Liver (tissue), 9 donors: ENCODE measurements around the gene PARD3. TPM values are rescaled to one million over a fixed set of nuclear protein-coding genes. Genes with fewer than 3 reads are reported as not detected.
A peak's percentile ranks its signal among the peaks of the same experiment; 100 is the strongest.

Source experiments
- DNase-seq: peaks from one replicate; pipeline ENCODE4 v3.0.0-alpha.2; 2017; ENCODE audit warnings: low spot score
- H3K27ac ChIP-seq, 2 donors: one replicate each; pipeline ENCODE4 v1.7.0; 2013; ENCODE audit warnings: inconsistent platforms in 2 of 2, low read length in 2 of 2, control low read depth in 1 of 2, low read depth in 1 of 2, mild to moderate bottlenecking in 1 of 2
- H3K27me3 ChIP-seq, 4 donors: one replicate each; pipeline versions ENCODE4 v1.6.1 to v1.7.0; 2013; ENCODE audit warnings: low read length in 3 of 4, inconsistent platforms in 1 of 4, mild to moderate bottlenecking in 1 of 4, moderate library complexity in 1 of 4; ENCODE audit not compliant: control insufficient read depth in 4 of 4, insufficient read depth in 4 of 4
- H3K36me3 ChIP-seq, 4 donors: one replicate each; pipeline versions ENCODE4 v1.6.1 to v1.7.0; 2013; ENCODE audit warnings: low read length in 3 of 4, mild to moderate bottlenecking in 3 of 4, low read depth in 1 of 4, moderate library complexity in 1 of 4; ENCODE audit not compliant: control insufficient read depth in 4 of 4, insufficient read depth in 3 of 4
- H3K4me1 ChIP-seq, 4 donors: one replicate each; pipeline versions ENCODE4 v1.6.1 to v1.7.0; 2013; ENCODE audit warnings: low read length in 3 of 4, mild to moderate bottlenecking in 3 of 4, moderate library complexity in 1 of 4; ENCODE audit not compliant: control insufficient read depth in 4 of 4, insufficient read depth in 4 of 4
- H3K4me3 ChIP-seq, 3 donors: one replicate each; pipeline versions ENCODE4 v1.6.1 to v1.7.0; 2013; ENCODE audit warnings: low read length in 3 of 3, control low read depth in 1 of 3, low read depth in 1 of 3, mild to moderate bottlenecking in 1 of 3
- H3K9ac ChIP-seq, 2 donors: one replicate each; pipeline ENCODE4 v1.7.0; 2013; ENCODE audit warnings: low read length in 2 of 2, mild to moderate bottlenecking in 2 of 2, moderate library complexity in 2 of 2, control low read depth in 1 of 2, low read depth in 1 of 2
- H3K9me3 ChIP-seq, 4 donors: one replicate each; pipeline versions ENCODE4 v1.6.1 to v1.7.0; 2013; ENCODE audit warnings: low read length in 3 of 4; ENCODE audit not compliant: control insufficient read depth in 4 of 4
- EGR1 ChIP-seq, 2 donors: IDR thresholded peaks; 2 replicates each; pipeline ENCODE4 v1.6.1; 2016 to 2018; ENCODE audit warnings: antibody characterized with exemption in 2 of 2, low read depth in 2 of 2
- FOXA1 ChIP-seq: IDR thresholded peaks from 2 replicates; pipeline ENCODE4 v1.6.1; 2016; ENCODE audit warnings: antibody characterized with exemption
- FOXA2 ChIP-seq: IDR thresholded peaks from 2 replicates; pipeline ENCODE4 v1.6.1; 2016; ENCODE audit warnings: antibody characterized with exemption
- GABPA ChIP-seq, 2 donors: IDR thresholded peaks in 1 of 2; conservative IDR thresholded peaks in 1 of 2; 2 replicates each; pipeline ENCODE4 v1.6.1; 2016; ENCODE audit warnings: antibody characterized with exemption in 2 of 2, mild to moderate bottlenecking in 1 of 2, moderate library complexity in 1 of 2
- HNF4A ChIP-seq, 2 donors: conservative IDR thresholded peaks; 2 replicates each; pipeline ENCODE4 v1.6.1; 2016; ENCODE audit warnings: antibody characterized with exemption in 2 of 2, mild to moderate bottlenecking in 2 of 2
- HNF4G ChIP-seq: IDR thresholded peaks from 2 replicates; pipeline ENCODE4 v1.6.1; 2016; ENCODE audit warnings: antibody characterized with exemption
- NR2F2 ChIP-seq: IDR thresholded peaks from 2 replicates; pipeline ENCODE4 v1.6.1; 2016; ENCODE audit warnings: antibody characterized with exemption
- RAD21 ChIP-seq, 2 donors: IDR thresholded peaks; 2 replicates each; pipeline ENCODE4 v1.6.1; 2016; ENCODE audit warnings: antibody characterized with exemption in 2 of 2, mild to moderate bottlenecking in 2 of 2
- RXRA ChIP-seq, 2 donors: IDR thresholded peaks; 2 replicates each; pipeline ENCODE4 v1.6.1; 2017 to 2018; ENCODE audit warnings: antibody characterized with exemption in 2 of 2, mild to moderate bottlenecking in 1 of 2
- TAF1 ChIP-seq: conservative IDR thresholded peaks from 2 replicates; pipeline ENCODE4 v1.6.1; 2016; ENCODE audit warnings: antibody characterized with exemption, mild to moderate bottlenecking
- YY1 ChIP-seq: IDR thresholded peaks from 2 replicates; pipeline ENCODE4 v1.6.1; 2016; ENCODE audit warnings: antibody characterized with exemption, mild to moderate bottlenecking
- WGBS: extraction: QIAGEN DNeasy Blood & Tissue Kit; methylation state at CpG from one replicate; pipeline ENCODE4 v1.1.7; 2013; 5-methylcytosine and 5-hydroxymethylcytosine counted together
- polyA plus RNA-seq, 2 donors: library from polyadenylated mRNA; stranded (reverse) in 1 of 2; unstranded in 1 of 2; fragments of 200-250 nt in 1 of 2; fragments of >200 nt in 1 of 2; fragmentation: Nextera tagmentation in 1 of 2; extraction: Ambion mirVana in 1 of 2; gene quantifications; one replicate each; pipeline versions ENCODE4 v1.2.1 to v1.2.3, GENCODE V29; 2013 to 2015
- total RNA-seq, 2 donors: library from RNA; depleted of rRNA; stranded (reverse); fragments of >200 nt; gene quantifications; one replicate each; pipeline ENCODE4 v1.2.3, GENCODE V29; 2014
- TF ChIP-seq, protein P1 (sequence below): IDR thresholded peaks from 2 replicates; pipeline ENCODE4 v1.6.1; 2016; ENCODE audit warnings: antibody characterized with exemption
- TF ChIP-seq, protein P2 (sequence below): IDR thresholded peaks from 2 replicates; pipeline ENCODE4 v1.6.1; 2016; ENCODE audit warnings: antibody characterized with exemption
- TF ChIP-seq, protein P3 (sequence below): fragments of 150-350 bp; IDR thresholded peaks from 2 replicates; pipeline ENCODE4 v1.5.1; 2017; ENCODE audit warnings: improper control_type of control experiment, low read depth, low read length; ENCODE audit not compliant: missing input control
- donor health status: healthy.
- donor health status: healthy.
- donor health status: healthy.
- donor health status: healthy.
- donor health status: healthy.

PARD3 gene
- total and polyA plus RNA-seq, 4 donors: 12.3 to 43.8 (median 13.5) TPM

DNA sequence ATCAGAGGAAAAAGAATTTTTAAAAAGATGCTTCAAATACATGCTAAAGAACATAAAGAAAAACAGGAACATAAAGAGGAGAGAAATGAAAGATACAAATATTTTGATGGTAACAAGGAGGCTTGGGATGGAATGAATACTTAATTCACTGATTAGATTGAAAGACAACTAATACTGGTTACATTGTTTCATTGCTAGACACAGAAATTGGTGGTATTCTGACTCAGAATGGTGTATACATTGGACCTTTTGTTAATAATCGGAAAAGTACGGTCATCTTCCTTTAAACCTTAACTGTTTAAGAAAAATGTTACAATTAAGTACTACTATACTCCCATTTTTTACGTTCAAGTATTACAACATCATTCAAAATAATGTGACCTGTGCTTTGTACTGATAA lies 567.5 kb downstream of the PARD3 start:
- Histone ChIP-seq H3K4me3 (no peak overlapping the region), H3K36me3 (no peaks in the 10 kb centered on the region), H3K27me3 (no peaks in the 10 kb centered on the region), H3K27ac (no peak overlapping the region), H3K9ac (no peak overlapping the region), H3K4me1 (no peaks in the 10 kb centered on the region), H3K9me3 (no peaks in the 10 kb centered on the region)
- TF ChIP-seq NR2F2 (no peak), TAF1 (no peak), EGR1 (IDR thresholded peaks at IDR 0.05; ENCODE audit: low read depth in 2 of 2) (no peak), HNF4G (no peak), RAD21 (IDR thresholded peaks at IDR 0.05) (no peak), GABPA (IDR thresholded peaks at IDR 0.05 in 1 of 2, conservative IDR thresholded peaks at IDR 0.05 in 1 of 2) (no peak), HNF4A (conservative IDR thresholded peaks at IDR 0.05) (no peak), YY1 (no peak), FOXA1 (no peak), RXRA (IDR thresholded peaks at IDR 0.05) (no peak)
- TF ChIP-seq, protein P1, sequence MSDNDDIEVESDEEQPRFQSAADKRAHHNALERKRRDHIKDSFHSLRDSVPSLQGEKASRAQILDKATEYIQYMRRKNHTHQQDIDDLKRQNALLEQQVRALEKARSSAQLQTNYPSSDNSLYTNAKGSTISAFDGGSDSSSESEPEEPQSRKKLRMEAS: no peak
- TF ChIP-seq, protein P2, sequence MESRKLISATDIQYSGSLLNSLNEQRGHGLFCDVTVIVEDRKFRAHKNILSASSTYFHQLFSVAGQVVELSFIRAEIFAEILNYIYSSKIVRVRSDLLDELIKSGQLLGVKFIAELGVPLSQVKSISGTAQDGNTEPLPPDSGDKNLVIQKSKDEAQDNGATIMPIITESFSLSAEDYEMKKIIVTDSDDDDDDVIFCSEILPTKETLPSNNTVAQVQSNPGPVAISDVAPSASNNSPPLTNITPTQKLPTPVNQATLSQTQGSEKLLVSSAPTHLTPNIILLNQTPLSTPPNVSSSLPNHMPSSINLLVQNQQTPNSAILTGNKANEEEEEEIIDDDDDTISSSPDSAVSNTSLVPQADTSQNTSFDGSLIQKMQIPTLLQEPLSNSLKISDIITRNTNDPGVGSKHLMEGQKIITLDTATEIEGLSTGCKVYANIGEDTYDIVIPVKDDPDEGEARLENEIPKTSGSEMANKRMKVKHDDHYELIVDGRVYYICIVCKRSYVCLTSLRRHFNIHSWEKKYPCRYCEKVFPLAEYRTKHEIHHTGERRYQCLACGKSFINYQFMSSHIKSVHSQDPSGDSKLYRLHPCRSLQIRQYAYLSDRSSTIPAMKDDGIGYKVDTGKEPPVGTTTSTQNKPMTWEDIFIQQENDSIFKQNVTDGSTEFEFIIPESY: no peak
- TF ChIP-seq, protein P3, sequence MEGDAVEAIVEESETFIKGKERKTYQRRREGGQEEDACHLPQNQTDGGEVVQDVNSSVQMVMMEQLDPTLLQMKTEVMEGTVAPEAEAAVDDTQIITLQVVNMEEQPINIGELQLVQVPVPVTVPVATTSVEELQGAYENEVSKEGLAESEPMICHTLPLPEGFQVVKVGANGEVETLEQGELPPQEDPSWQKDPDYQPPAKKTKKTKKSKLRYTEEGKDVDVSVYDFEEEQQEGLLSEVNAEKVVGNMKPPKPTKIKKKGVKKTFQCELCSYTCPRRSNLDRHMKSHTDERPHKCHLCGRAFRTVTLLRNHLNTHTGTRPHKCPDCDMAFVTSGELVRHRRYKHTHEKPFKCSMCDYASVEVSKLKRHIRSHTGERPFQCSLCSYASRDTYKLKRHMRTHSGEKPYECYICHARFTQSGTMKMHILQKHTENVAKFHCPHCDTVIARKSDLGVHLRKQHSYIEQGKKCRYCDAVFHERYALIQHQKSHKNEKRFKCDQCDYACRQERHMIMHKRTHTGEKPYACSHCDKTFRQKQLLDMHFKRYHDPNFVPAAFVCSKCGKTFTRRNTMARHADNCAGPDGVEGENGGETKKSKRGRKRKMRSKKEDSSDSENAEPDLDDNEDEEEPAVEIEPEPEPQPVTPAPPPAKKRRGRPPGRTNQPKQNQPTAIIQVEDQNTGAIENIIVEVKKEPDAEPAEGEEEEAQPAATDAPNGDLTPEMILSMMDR: no peak
- no peak for DNase-seq
- WGBS: 98% methylated on average over 3 of the region's 3 CpGs

DNA sequence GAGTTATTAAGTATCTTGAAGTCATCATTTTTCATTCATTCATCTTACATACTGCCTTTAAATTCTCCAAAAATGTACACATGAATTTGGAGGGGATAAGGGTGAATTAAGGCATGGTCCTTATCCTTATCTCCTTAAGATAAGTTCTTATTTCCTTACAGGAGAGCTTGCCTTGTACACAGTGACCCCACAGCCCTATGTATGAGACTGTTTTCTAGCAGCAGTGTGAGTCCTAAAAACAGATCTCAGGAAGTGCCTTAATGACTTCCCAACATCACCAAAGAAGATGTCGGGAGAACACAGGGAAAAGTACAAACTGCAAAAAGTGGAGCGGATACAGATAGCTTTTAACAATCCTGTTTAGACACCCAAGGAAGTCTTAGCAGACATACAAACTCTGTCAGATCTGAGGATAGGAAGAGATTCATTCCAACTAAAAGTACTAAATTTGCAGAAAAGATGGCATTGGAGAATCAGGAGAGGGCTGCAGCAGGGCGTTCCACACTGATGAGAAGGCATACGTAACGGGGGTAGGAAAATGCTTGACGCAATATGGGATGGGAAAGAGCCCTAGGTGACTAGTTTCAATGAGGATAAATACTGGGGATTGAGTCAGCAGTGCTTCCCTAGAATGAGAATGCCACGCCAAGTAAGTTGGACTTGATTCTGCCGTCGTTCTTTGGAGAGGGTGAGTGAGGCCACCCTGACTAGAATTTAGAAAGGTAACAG lies 570.2 kb downstream of the PARD3 start:
- H3K27me3 ChIP-seq: no peaks in the 10 kb centered on the region
- no peak for DNase-seq
- no peaks in the 10 kb centered on the region for H3K36me3 ChIP-seq
- no peaks in the 10 kb centered on the region for H3K9me3 ChIP-seq
- WGBS: 83% methylated on average over 9 of the region's 9 CpGs
- no peaks in the 10 kb centered on the region for H3K4me1 ChIP-seq
- no peak overlapping the region for H3K9ac ChIP-seq
- H3K4me3 ChIP-seq: no peak overlapping the region
- H3K27ac ChIP-seq: peak overlapping the region; percentile 11 to 19
- TF ChIP-seq FOXA2 (no peak), NR2F2 (peak; percentile 63), RAD21 (IDR thresholded peaks at IDR 0.05) (peak in 1 of 2 donors; percentile 31)
